C4-2B (cell line): ENCODE data around the gene CARD14.

Source experiments
- ZFX ChIP-seq: fragments of 450-650 bp; IDR thresholded peaks from 2 replicates; pipeline ENCODE4 v1.6.1; 2017
- TF ChIP-seq, protein P1 (sequence below): fragments of 450-650 bp; conservative IDR thresholded peaks from 2 replicates; pipeline ENCODE4 v1.5.1; 2017; ENCODE audit warnings: mild to moderate bottlenecking

GRCh38 chr17:80169784-80170500 lies at the start of gene CARD14:
- TF ChIP-seq, protein P1, sequence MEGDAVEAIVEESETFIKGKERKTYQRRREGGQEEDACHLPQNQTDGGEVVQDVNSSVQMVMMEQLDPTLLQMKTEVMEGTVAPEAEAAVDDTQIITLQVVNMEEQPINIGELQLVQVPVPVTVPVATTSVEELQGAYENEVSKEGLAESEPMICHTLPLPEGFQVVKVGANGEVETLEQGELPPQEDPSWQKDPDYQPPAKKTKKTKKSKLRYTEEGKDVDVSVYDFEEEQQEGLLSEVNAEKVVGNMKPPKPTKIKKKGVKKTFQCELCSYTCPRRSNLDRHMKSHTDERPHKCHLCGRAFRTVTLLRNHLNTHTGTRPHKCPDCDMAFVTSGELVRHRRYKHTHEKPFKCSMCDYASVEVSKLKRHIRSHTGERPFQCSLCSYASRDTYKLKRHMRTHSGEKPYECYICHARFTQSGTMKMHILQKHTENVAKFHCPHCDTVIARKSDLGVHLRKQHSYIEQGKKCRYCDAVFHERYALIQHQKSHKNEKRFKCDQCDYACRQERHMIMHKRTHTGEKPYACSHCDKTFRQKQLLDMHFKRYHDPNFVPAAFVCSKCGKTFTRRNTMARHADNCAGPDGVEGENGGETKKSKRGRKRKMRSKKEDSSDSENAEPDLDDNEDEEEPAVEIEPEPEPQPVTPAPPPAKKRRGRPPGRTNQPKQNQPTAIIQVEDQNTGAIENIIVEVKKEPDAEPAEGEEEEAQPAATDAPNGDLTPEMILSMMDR, result no peak
- no peak for TF ChIP-seq ZFX
